ELR (cell line): ENCODE data around the gene ARHGEF2.
"Not testable (repeated sequence)": the region's sequence is repeated elsewhere in the genome, so short reads cannot be mapped to it uniquely, and the experiment has no call there.

Experiments
- DNase-seq: peaks from one replicate; pipeline ENCODE4 v3.0.0-alpha.2; 2015; ENCODE audit warnings: low read depth

The ARHGEF2 gene

DNA sequence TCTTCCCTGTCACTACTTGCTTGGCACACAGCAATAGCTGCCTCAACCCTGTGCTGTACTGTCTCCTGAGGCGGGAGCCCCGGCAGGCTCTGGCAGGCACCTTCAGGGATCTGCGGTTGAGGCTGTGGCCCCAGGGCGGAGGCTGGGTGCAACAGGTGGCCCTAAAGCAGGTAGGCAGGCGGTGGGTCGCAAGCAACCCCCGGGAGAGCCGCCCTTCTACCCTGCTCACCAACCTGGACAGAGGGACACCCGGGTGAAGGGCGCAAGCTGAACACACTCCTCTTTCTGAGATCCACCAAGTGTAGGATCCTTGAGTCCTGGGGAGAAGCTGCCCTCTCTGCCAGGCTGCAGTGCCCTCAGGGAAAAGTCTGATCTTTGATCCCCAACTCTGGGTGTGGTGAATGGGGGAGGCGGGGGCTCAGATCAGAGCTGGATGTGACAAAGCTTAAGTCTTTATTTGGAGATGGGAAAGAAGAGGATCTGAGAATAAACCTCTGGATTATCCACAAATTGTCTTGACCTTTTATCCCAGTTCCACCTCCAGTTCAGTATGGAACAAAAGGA, 35.7 kb downstream of the ARHGEF2 start:
- DNase-seq, result no peak

DNA sequence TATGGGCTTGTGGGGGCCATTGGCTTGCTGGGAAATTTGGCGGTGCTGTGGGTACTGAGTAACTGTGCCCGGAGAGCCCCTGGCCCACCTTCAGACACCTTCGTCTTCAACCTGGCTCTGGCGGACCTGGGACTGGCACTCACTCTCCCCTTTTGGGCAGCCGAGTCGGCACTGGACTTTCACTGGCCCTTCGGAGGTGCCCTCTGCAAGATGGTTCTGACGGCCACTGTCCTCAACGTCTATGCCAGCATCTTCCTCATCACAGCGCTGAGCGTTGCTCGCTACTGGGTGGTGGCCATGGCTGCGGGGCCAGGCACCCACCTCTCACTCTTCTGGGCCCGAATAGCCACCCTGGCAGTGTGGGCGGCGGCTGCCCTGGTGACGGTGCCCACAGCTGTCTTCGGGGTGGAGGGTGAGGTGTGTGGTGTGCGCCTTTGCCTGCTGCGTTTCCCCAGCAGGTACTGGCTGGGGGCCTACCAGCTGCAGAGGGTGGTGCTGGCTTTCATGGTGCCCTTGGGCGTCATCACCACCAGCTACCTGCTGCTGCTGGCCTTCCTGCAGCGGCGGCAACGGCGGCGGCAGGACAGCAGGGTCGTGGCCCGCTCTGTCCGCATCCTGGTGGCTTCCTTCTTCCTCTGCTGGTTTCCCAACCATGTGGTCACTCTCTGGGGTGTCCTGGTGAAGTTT, 36.4 kb downstream of the ARHGEF2 start:
- no peak for DNase-seq

DNA sequence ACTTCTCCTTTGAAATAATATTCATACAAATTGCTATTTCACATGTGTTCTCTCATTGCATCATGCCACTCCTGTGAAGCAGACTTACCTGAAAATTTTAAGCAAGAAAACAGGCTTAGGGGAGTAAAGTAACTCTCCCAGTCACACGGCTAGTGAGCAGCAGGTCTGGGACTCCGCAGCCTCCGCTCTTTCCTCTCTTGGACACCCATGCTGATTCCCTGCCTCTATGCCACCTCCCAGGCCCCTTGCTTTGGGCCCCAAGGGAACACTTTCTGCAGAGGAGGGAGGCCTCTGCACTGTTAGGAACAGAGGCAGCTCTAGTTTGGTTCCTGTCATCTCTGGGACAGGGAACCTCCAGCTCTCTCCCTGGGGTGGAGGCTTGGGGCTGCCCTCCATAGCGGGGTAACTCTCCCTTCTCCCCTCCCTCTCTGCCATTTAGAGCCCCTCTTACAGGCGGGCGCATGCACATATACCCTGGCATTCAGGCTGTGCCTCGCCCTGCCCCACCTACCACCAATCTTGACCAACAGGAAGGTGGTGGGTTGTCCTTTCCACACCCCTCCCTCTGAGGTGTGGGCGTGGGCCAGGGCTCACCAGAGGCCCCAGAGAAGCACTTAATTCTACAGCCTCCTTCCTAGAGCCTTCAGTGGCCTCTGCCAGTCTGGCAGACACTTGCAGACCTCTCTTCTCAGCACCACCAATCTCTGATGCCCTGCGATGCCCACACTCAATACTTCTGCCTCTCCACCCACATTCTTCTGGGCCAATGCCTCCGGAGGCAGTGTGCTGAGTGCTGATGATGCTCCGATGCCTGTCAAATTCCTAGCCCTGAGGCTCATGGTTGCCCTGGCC, 37.1 kb downstream of the ARHGEF2 start, which contains the start of gene RXFP4:
Gene RXFP4 (plus strand): TSS at position 646 of the 852 bp plus-strand sequence. CDS start 72 bp downstream, at position 718.
- peak; percentile 30 for DNase-seq

DNA sequence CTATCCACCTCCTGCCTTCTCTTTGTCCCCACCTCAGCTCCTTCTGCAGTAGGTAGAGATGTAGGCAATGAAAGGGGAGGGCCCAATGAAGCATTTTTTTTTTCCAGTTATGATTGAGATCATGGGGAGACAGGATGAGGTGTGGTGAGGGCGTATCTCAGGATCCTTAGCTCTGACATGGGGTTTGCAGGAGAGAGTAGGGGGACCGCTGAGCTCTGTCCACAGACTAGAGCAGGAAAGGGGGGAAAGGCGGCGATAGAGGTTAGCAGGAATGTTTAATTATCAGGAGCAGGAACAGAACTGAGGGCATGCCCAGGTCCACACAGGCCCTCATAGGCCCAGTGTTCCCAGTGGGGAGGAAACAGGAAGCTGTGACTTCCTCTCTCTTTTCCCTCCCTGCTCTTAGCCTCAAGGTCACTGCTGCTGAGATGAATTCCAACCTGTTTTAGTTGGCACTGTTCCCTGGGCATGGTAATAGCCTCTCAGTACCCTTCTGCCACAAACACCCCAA, 37.8 kb downstream of the ARHGEF2 start:
- DNase-seq, result peak; percentile 68

DNA sequence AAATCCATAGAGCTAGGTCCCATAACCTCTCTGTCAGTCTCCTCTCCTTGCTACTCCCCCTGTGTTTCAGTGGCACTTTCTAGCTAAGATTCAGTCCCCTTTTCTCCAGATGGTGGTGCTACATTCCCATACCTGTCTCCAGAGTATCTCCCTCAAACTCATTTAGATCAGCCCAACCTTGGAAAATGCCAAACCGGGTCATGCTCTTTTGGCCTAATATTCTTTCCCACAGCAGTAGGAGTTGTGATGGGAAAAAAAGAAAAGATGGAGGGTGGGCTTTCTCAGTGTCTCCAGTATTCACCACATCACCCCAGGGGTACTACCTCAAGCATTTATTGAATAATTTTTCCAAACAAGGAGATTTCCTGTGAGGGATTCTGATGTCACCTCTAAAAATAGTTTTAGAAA, 40.1 kb downstream of the ARHGEF2 start:
- DNase-seq, result peak; percentile 83

DNA sequence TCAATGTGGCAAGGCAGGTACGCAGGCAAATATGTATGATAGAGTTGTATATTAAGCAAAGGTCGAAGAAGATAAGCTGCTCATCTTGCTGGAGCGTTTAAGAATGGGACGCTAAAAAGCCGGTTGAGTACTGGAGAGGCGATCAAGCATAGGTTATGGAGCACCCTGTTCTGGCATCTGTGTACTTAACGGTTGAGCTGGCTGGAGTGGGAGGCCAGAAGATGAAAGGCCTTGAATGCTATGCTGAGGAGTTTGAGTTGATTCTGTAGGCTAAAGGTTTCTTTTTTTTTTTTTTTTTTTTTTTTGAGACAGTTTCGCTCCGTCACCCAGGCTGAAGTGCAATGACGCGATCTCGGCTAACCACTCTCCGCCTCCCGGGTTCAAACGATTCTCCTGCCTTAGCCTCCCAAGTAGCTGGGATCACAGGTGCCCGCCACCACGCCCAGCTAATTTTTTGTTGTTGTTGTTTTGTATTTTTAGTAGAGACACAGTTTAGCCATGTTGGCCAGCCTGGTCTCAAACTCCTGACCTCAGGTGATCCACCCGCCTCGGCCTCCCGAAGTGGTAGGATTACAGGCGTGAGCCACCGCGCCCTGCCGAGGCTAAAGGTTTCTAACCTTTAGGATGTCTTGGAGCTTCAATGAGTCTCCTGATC, 43.3 kb downstream of the ARHGEF2 start:
- no peak for DNase-seq

DNA sequence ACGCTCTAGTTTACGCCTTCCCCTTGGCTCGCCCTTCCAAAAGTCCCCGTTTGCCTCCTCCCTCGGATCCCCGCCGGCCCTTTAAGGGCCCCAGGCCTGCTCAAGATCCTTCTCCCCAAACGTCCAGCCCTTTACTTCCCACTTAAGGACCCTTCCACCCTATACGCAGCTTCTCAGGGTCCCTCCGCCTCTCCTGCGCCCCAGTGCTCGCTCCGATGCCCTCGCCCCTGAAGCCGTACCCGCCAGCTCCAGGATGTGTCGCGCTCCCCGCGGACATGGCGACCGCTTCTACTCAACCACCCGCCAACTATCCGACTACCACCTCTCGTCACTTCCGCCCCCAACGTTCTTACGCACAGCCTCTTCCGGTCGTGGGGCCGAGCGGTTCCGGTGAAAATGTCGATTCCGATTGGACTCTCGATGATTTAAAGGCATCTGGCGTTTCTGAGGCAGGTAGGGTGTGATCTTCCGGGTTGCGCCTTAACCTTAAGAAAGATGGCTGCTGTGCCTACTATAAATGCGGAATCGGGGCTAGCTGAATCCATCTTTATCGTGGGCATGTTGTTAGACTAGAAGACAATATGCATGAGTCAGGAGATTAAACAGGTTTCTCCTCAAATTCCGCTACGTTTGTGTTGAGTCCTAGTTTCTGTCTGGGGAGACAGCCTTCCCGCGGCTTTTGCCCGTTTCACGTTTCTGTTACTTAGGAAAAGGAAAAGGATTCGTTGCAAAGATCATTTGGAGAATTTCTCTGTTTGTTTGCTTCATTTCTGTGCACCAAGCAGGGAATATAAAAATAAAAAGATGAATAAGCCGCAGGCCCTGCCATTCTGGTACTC, 44.0 kb downstream of the ARHGEF2 start, which contains the start of gene KHDC4:
Gene KHDC4 (minus strand): TSS at position 317 of the 839 bp plus-strand sequence. CDS start 40 bp downstream, at position 277.
- peak; percentile 99 for DNase-seq

DNA sequence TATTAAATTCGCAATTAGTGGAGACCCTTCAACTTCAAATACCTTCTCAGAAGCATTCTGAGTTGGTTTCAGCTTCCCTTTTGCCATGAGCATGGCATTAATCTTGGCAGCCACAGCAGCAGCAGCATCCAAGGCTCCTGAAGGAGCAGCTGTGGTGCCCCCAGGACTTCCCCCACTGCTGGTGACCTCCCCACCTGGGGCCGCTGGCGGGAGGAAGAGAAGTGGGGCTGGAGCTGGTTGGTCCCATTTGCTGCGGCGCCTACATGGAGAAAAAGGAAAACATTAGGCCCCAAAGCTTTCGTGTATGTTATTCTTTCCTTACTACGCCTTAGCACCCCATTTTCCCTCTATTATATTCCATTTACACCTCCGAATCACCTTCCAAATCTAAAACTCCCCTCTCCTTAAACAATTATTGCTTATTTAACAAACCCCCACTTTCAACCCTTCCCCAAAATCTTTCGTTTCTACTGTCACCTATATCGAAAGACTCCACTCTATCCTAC, 44.7 kb downstream of the ARHGEF2 start:
- peak; percentile 26 for DNase-seq

DNA sequence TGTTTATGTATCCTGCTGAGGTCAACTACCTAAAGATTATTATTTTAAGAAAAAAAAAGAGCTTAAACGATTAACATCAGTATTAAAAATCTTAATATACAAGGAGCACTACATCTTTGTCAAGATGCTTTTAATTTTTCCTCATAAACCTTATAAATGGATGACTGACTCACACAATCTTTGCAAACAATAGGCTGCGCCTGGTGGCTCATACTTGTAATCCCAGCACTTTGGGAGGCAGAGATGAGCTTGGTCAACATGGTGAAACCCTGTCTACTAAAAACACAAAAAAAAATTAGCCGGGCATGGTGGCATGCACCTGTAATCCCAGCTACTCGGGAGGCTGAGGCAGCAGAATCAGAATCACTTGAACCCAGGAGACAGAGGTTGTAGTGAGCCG, 45.9 kb downstream of the ARHGEF2 start:
- DNase-seq, result peak; percentile 60

DNA sequence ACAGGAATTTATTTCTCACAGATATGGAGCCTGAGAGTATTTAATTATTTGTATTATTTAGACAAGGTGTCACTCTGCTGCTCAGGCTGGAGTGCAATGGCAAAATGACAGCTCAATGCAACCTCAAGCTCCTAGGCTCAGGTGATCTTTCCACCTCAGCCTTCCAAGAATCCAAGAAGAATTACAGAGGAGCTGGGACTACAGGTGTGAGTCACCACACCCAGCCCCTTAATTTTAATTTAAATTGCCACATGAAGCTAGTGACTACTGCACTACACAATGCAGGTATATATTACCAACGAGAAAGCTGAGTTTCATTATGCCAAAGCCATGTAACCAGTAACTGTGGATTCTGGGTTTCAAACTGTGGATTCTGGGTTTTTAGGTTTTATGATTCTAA, 46.3 kb downstream of the ARHGEF2 start:
- DNase-seq, result peak; percentile 43

DNA sequence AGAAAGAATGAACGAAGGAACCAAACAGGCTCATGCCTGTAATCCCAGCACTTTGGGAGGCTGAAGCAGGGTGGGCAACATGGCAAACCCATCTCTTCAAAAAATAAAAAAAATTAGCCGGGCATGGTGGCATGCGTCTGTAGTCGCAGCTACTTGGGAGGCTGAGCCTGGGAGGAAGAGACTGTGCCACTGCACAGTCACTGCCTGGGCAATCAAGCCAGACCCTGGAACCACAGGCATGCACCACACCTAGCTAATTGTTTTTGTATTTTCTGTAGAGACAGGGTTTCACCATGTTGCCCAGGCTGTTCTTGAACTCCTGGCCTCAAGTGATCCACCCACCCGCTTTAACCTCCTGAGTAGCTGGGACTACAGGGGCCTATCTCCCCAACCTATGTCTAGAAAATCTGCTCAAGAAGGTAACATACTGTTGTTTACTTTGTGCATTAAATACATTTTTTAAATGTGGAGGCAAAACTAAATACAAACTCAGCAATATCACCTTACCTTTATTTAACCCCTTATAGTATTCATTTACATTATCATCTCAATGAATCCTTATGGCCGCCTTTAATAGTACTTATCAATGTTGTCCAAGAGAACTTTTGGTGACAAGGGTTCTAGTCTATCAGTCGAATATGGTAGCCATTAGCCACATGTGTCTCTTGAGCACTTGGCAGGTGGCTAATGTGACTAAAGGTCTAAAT, 46.9 kb downstream of the ARHGEF2 start:
- no peak for DNase-seq

DNA sequence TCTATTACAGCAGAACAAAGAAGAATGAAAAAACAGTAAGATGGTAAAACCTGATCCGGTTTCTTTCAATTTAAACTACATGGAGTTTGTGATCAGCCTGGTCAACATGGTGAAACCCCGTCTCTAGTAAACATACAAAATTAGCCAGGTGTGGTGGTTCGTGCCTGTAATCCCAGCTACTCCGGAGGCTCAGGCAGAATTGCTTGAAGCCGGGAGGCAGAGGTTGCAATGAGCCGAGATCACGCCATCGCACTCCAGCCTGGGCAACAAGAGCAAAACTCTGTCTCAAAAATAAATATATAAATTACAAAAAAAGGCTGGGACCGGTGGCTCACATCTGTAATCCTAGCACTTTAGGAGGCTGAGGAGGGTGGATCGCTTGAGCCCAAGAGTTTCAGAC, 47.6 kb downstream of the ARHGEF2 start:
- not testable (repeated sequence) for DNase-seq

DNA sequence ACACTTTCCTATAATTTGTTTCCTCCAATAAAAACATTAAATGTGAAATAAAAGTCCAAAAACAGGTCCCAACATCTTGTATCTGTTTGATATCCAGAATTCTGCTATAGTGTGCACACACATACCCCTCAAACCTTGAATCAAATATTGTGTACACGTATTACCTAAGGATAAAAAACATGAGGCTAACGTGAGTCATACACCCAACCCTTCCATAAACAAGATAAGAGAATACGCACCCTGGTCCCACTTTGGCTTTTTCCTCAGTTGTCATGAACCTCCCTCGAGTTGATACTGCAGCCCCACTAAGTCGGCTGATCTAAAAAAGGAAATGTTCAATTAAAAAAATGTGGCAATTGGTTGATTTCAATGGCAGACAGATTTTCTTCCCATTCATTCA, 49.3 kb downstream of the ARHGEF2 start:
- DNase-seq, result peak; percentile 37

DNA sequence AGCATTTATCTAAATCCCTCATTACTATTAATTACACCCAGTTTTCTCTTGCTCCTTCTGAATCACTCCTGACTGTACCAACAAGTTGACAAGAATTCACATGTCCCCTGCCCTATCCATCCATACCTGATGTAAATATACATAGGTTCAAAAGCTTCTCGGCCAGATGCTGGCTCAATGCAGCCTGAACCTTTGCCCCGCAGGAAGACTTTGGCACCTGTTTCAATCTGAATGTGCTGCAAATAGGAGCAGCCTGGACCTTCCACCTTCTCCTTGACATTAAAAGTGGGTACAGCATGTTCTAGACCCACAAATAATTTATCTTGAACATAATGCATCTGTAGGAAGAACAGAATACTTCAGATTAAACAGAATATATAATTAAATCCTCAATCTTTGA, 52.8 kb downstream of the ARHGEF2 start:
- no peak for DNase-seq

DNA sequence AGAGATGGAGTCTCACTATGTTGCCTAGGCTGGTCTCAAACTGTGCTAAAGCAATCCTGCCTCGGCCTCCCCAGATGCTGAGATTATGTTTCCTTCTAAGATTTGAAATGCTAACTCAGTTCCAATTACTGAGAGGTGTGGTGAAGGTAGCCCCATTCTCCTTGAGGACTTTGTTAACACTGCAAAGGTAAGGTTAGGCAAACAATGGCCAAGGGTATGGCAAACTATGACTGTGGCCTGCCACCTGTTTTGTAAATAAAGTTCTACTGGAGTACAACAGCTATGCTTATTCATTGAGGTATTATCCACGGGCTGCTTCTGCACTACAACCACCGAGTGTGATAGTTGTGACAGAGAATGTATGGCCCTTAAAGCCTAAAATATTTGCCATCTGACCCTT, 57.6 kb downstream of the ARHGEF2 start:
- no peak for DNase-seq

DNA sequence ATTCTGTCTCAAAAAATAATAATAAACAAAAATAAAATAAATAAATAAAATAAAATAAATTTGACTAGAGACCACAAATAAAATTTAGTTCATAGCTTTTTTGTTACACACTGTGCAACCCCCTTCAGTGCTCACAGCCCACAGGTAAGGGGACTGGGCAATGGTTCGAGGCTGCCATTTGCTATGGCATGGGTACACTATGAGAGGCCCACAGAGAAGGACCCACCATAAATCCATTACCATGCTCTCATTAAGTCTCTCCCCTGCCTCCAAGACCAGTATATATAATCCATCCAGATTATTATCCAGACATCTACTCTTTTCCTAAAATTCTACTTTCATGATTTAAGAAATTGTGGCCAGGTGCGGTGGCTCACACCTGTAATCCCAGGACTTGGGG, 58.5 kb downstream of the ARHGEF2 start:
- no peak for DNase-seq

DNA sequence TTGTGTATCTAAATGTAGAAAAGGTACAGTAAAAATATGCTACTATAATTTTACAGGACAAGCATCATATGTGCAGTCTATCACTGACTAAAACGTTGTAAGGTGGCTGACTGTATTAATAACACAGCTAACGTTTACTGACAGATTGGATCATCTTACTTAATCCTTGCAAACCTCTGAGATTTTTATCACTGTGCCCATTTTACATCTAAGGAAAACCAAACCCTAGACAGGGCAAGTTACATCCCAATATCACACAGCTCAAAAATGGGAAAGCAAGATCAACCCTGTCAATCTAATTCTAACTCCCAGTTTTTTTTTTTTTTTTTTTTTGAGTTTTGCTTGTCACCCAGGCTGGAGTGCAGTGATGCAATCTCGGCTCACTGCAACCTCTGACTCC, 59.7 kb downstream of the ARHGEF2 start:
- no peak for DNase-seq

DNA sequence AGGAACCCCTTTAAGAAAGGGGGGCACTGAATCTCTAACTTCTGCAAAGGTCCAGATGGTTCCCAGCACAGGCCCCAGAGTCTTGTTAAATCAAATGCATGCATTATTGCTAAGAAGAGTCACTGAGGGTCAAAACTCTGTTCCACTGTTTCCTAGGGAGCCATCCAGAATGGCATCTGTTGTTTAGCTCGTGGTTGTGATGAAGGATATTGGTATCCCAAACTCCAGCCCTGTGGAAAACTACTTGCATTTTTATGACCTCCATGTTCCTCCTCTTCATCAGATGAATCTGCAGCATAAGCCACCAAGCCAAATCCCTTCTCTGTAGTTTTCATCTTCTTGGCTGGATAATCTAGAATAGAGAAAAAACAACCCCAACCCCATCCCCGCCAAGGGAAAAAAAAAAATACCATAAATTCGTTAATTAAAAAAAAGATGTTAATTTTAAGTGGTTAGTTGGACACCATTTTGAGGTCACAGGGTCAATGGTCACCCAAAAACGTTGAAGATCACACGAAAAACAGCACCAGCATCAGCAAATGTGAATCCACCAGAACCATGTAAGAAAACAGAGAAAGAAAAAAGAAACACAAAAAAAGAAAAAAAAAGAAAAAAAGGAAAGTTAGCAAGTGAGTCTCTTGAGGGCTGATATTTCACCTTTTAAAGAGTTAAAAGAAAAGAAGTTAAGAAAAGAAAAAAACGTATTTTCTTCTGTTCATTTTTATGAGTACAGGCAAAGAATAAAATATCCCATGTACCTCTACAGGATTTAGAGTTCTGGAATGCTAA, 64.2 kb downstream of the ARHGEF2 start:
- peak; percentile 55 for DNase-seq

DNA sequence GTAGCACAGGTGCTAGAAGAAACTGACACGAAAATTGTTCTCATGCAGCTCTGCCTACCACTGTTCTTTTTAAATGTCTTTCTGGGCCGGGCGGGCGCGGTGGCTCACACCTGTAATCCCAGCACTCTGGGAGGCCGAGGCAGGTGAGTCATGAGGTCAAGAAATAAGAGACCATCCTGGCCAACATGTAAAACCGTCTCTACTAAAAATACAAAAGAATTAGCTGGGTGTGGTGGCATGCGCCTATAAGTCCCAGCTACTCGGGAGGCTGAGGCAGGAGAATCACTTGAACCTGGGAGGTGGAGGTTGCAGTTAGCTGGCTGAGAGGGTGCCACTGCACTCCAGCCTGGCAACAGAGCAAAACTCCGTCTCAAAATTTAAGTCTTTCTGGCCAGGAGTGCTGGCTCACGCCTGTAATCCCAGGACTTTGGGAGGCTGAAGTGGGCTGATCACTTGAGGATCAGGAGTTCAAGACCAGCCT, 66.3 kb downstream of the ARHGEF2 start:
- DNase-seq, result peak; percentile 42
